ENCODE data around the gene MAS1L.

The MAS1L gene

DNA sequence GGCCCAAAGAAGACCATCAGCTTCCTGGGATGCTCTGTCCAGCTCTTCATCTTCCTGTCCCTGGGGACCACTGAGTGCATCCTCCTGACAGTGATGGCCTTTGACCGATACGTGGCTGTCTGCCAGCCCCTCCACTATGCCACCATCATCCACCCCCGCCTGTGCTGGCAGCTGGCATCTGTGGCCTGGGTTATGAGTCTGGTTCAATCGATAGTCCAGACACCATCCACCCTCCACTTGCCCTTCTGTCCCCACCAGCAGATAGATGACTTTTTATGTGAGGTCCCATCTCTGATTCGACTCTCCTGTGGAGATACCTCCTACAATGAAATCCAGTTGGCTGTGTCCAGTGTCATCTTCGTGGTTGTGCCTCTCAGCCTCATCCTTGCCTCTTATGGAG, 25.7 kb downstream of the MAS1L start:
- no peak overlapping the region for H3K9ac ChIP-seq
- no peaks in the 10 kb centered on the region for H3K4me1 ChIP-seq
- TF ChIP-seq, protein P1, sequence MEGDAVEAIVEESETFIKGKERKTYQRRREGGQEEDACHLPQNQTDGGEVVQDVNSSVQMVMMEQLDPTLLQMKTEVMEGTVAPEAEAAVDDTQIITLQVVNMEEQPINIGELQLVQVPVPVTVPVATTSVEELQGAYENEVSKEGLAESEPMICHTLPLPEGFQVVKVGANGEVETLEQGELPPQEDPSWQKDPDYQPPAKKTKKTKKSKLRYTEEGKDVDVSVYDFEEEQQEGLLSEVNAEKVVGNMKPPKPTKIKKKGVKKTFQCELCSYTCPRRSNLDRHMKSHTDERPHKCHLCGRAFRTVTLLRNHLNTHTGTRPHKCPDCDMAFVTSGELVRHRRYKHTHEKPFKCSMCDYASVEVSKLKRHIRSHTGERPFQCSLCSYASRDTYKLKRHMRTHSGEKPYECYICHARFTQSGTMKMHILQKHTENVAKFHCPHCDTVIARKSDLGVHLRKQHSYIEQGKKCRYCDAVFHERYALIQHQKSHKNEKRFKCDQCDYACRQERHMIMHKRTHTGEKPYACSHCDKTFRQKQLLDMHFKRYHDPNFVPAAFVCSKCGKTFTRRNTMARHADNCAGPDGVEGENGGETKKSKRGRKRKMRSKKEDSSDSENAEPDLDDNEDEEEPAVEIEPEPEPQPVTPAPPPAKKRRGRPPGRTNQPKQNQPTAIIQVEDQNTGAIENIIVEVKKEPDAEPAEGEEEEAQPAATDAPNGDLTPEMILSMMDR (IDR thresholded peaks at IDR 0.05): no peak
- H3K27me3 ChIP-seq (ENCODE audit: control insufficient read depth, insufficient read depth, low read length): no peaks in the 10 kb centered on the region
- H3K79me2 ChIP-seq: no peaks in the 10 kb centered on the region
- no peak overlapping the region for H3K27ac ChIP-seq
- H3K4me3 ChIP-seq (ENCODE audit: low read depth, low read length): no peak overlapping the region
- no peak overlapping the region for H2AFZ ChIP-seq
- no peaks in the 10 kb centered on the region for H3K9me3 ChIP-seq (ENCODE audit: control insufficient read depth, low read length)
- H3K36me3 ChIP-seq (ENCODE audit: control insufficient read depth, insufficient read depth, low read length): no peaks in the 10 kb centered on the region
- H3K4me2 ChIP-seq (ENCODE audit: low read length): no peak overlapping the region

DNA sequence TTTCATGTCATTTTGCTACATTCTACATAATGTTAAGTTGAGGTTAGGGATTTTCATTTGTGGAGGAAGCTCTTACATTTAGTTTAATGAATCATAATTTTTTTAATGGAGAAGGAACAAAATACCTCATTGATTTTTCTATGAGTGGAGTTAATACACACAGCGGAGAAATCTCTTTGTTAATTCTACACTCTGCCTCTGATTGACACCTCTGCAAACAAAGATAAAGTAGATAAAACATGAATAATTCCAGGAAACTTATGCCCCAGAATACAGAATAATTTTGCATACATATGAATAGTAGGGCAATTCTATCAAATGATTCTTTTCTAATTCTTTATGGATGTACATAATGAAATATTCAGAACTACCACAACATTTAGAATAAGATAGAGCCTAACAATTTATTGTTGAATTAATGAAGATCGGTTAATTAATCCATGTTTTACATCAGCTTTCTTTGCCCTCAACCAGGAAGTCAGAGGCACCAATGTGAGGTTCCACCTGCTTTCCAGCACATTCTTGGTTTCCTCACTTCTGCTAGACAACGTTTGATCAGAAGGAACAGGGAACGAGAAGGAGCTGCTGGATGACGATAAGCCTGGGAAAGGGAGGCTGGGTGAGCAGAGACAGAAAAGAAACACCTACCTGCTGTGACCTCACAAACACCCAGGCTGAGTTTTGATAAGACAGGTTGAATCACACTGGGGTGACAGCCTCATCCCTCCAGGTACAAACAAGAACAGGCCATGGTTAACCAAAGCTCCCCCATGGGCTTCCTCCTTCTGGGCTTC, 26.5 kb downstream of the MAS1L start:
- Histone ChIP-seq H3K4me1 (no peaks in the 10 kb centered on the region), H3K4me2 (ENCODE audit: low read length) (no peak overlapping the region), H2AFZ (no peak overlapping the region), H3K27me3 (ENCODE audit: control insufficient read depth, insufficient read depth, low read length) (no peaks in the 10 kb centered on the region), H3K9ac (no peak overlapping the region), H3K4me3 (ENCODE audit: low read depth, low read length) (no peak overlapping the region), H3K9me3 (ENCODE audit: control insufficient read depth, low read length) (no peaks in the 10 kb centered on the region), H3K36me3 (ENCODE audit: control insufficient read depth, insufficient read depth, low read length) (no peaks in the 10 kb centered on the region), H3K79me2 (no peaks in the 10 kb centered on the region), H3K27ac (no peak overlapping the region)
- TF ChIP-seq, protein P1 (IDR thresholded peaks at IDR 0.05): no peak

DNA sequence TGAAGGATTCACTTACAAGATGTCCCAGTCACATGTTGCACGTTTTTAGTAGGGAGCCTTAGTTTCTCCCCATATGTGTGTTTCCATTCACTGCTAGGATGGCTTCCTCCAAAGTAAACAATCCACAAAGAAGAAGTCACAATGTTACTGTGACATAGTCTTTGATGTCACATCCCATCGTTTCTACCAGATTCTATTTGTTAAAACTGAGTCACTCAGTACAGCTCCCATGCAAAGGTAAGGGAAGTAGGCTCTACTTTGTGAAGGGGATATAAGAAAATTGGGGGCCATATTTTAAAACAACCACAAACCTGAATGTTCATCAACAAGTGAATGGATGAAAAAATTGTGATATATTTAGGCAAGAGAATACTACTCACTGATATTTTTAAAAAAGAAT, 30.8 kb downstream of the MAS1L start, which contains the start of the genes OR11A1 and OR2H1:
Gene OR11A1, minus strand, starts transcription at position 101 of the 400 bp plus-strand sequence. CDS start 29,430 bp downstream, outside the sequence.
Gene OR2H1, plus strand, starts transcription at position 185 of the 400 bp plus-strand sequence. CDS start 4,615 bp downstream, outside the sequence.
- no peak within 1 kb of the TSS for H2AFZ ChIP-seq
- no peaks in the 10 kb centered on the region for H3K36me3 ChIP-seq (ENCODE audit: control insufficient read depth, insufficient read depth, low read length)
- H3K27ac ChIP-seq: no peak within 1 kb of the TSS
- no peak within 1 kb of the TSS for H3K9ac ChIP-seq
- TF ChIP-seq, protein P1 (IDR thresholded peaks at IDR 0.05): no peak
- H3K4me1 ChIP-seq: no peaks in the 10 kb centered on the region
- no peaks in the 10 kb centered on the region for H3K9me3 ChIP-seq (ENCODE audit: control insufficient read depth, low read length)
- H3K27me3 ChIP-seq (ENCODE audit: control insufficient read depth, insufficient read depth, low read length): no peaks in the 10 kb centered on the region
- no peak within 1 kb of the TSS for H3K4me2 ChIP-seq (ENCODE audit: low read length)
- no peaks in the 10 kb centered on the region for H3K79me2 ChIP-seq
- H3K4me3 ChIP-seq (ENCODE audit: low read depth, low read length): no peak within 1 kb of the TSS

DNA sequence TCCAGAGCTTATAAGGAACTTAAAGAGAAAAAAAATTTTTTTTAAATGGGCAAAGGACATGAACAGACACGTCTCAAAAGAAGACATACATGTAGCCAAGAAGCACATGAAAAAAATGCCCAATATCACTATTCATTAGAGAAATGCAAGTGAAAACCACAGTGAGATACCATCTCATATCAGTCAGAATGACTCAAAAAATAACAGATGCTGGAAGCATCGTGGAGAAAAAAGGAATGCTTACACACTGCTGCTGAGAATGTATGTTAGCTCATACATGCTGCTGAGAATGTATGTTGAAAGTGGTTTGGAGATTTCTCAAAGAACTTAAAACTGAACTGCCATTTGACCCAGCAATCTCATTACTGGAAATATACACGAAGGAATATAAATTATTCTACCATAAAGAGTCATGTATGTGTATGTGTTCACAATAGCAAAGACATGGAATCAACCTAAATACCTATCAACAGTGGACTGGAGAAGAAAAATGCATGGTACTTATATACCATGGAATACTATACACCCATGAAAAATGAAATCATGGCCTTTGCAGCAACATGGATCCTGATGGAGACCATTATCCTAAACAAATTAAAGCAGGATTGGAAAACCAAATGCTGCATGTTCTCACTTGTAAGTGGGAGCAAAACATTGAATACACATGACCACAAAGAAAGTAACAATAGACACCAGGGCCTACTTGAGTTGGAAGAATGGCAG, 36.1 kb downstream of the MAS1L start:
- Histone ChIP-seq H3K4me2 (ENCODE audit: low read length) (no peak overlapping the region), H3K36me3 (ENCODE audit: control insufficient read depth, insufficient read depth, low read length) (no peaks in the 10 kb centered on the region), H3K79me2 (no peaks in the 10 kb centered on the region), H3K4me3 (ENCODE audit: low read depth, low read length) (no peak overlapping the region), H3K4me1 (no peaks in the 10 kb centered on the region), H3K9me3 (ENCODE audit: control insufficient read depth, low read length) (no peaks in the 10 kb centered on the region), H3K9ac (no peak overlapping the region), H2AFZ (no peak overlapping the region), H3K27ac (no peak overlapping the region), H3K27me3 (ENCODE audit: control insufficient read depth, insufficient read depth, low read length) (no peaks in the 10 kb centered on the region)
- TF ChIP-seq, protein P1 (IDR thresholded peaks at IDR 0.05): no peak
